B cell (primary cell): ENCODE data around the gene ERVFRD-1. TPM values are rescaled to one million over a fixed set of nuclear protein-coding genes. Genes with fewer than 3 reads are reported as not detected.

Source experiments
- ATAC-seq: fragments of 200-7000 bp; cut with Tn5 transposase; one replicate; pipeline ENCODE4 v1.10.0; 2021; ENCODE audit warnings: low read depth, mild to moderate bottlenecking, moderate number of reproducible peaks, moderate library complexity
- CTCF ChIA-PET: fragments of 350-600 bp; sonication (Branson Sonifier 250); formaldehyde crosslinking; loops from one replicate; lab custom pipeline; 2021; ENCODE audit warnings: antibody characterized with exemption, inconsistent platforms; lab: Charles Lee
- POLR2A ChIA-PET: fragments of 350-600 bp; sonication (Branson Sonifier 250); formaldehyde crosslinking; loops from one replicate; lab custom pipeline; 2021; ENCODE audit warnings: antibody characterized with exemption; lab: Charles Lee
- DNase-seq: peaks from one replicate; pipeline ENCODE4 v3.0.0; 2013
- H2AFZ ChIP-seq: 2 replicates; pipeline ENCODE4 v1.6.1; 2012; ENCODE audit warnings: mild to moderate bottlenecking, low read depth, low read length; ENCODE audit not compliant: insufficient read depth, poor library complexity, severe bottlenecking
- H3K27ac ChIP-seq, 2 donors: 1 replicate in 1 of 2; 2 replicates in 1 of 2; pipeline ENCODE4 v1.5.1; 2012 to 2013; ENCODE audit warnings: low read length in 2 of 2, mild to moderate bottlenecking in 2 of 2, moderate library complexity in 1 of 2
- H3K27me3 ChIP-seq, 4 experiments: fragments of 200-600 bp in 1 of 4; sonication (generic) in 1 of 4; replicated peaks in 1 of 4; 1 replicate in 2 of 4; 2 replicates in 2 of 4; pipeline versions ENCODE4 v1.6.1 to v1.7.0; 2013 to 2016; ENCODE audit warnings: low read length in 3 of 4, mild to moderate bottlenecking in 2 of 4, mixed read lengths in 1 of 4, moderate library complexity in 1 of 4; ENCODE audit not compliant: insufficient read depth in 4 of 4, control insufficient read depth in 3 of 4; ENCODE audit errors: control extremely low read depth in 1 of 4
- H3K36me3 ChIP-seq, 2 experiments: replicated peaks in 1 of 2; 1 replicate in 1 of 2; 2 replicates in 1 of 2; pipeline versions ENCODE4 v1.6.1 to v1.7.1; 2013; ENCODE audit warnings: low read length in 1 of 2; ENCODE audit not compliant: insufficient read depth in 2 of 2, control insufficient read depth in 1 of 2; ENCODE audit errors: control extremely low read depth in 1 of 2, extremely low read depth in 1 of 2
- H3K4me1 ChIP-seq, 2 donors: fragments of 200-600 bp in 1 of 2; sonication (generic) in 1 of 2; 1 replicate in 1 of 2; 2 replicates in 1 of 2; pipeline versions ENCODE4 v1.5.1 to v1.6.1; 2013 to 2017; ENCODE audit warnings: low read length in 2 of 2; ENCODE audit not compliant: control insufficient read depth in 2 of 2, insufficient read depth in 2 of 2
- H3K4me2 ChIP-seq: replicated peaks from 2 replicates; pipeline ENCODE3; 2012; ENCODE audit warnings: mild to moderate bottlenecking, low read depth, low read length; ENCODE audit not compliant: poor library complexity, severe bottlenecking
- H3K4me3 ChIP-seq, 5 experiments: fragments of 200-600 bp in 1 of 5; sonication (generic) in 1 of 5; 1 replicate in 3 of 5; 2 replicates in 2 of 5; pipeline versions ENCODE4 v1.5.1 to v1.7.0; 2011 to 2016; ENCODE audit warnings: low read length in 4 of 5, mild to moderate bottlenecking in 4 of 5, low read depth in 2 of 5, control low read depth in 1 of 5, moderate library complexity in 1 of 5; ENCODE audit not compliant: insufficient read depth in 1 of 5; ENCODE audit errors: control extremely low read depth in 1 of 5, extremely low read depth in 1 of 5
- H3K79me2 ChIP-seq: fragments of 200-600 bp; sonication (generic); one replicate; pipeline ENCODE4 v1.6.0; 2016; ENCODE audit warnings: low read length; ENCODE audit not compliant: control insufficient read depth, insufficient read depth
- H3K9ac ChIP-seq: fragments of 200-600 bp; sonication (generic); 2 replicates; pipeline ENCODE4 v1.6.1; 2017; ENCODE audit warnings: mild to moderate bottlenecking, low read length, moderate library complexity
- H3K9me3 ChIP-seq, 3 donors: one replicate each; pipeline versions ENCODE4 v1.6.1 to v1.7.1; 2013; ENCODE audit warnings: low read length in 2 of 3; ENCODE audit not compliant: control insufficient read depth in 2 of 3, insufficient read depth in 1 of 3; ENCODE audit errors: control extremely low read depth in 1 of 3
- H4K20me1 ChIP-seq: 2 replicates; pipeline ENCODE4 v1.6.0; 2012; ENCODE audit warnings: mild to moderate bottlenecking, low read length; ENCODE audit not compliant: insufficient read depth, control insufficient read depth, poor library complexity, severe bottlenecking
- H3K27ac Mint-ChIP-seq: one replicate; pipeline ENCODE4 v1.8.0; 2021; ENCODE audit warnings: mixed read lengths
- H3K27me3 Mint-ChIP-seq: one replicate; pipeline ENCODE4 v1.8.0; 2021; ENCODE audit warnings: mixed read lengths
- H3K4me1 Mint-ChIP-seq: one replicate; pipeline ENCODE4 v1.8.0; 2021; ENCODE audit warnings: mixed read lengths
- H3K4me3 Mint-ChIP-seq: one replicate; pipeline ENCODE4 v1.8.0; 2021; ENCODE audit warnings: mixed read lengths
- H3K9me3 Mint-ChIP-seq: one replicate; pipeline ENCODE4 v1.8.0; 2022; ENCODE audit warnings: mixed read lengths; ENCODE audit not compliant: insufficient read depth
- EZH2 ChIP-seq: IDR thresholded peaks from 2 replicates; pipeline ENCODE4 v1.6.1; 2012; ENCODE audit warnings: borderline replicate concordance, low read depth, mild to moderate bottlenecking, moderate library complexity, low read length; ENCODE audit not compliant: insufficient read depth, poor library complexity, severe bottlenecking
- WGBS: methylation state at CpG from one replicate; pipeline ENCODE4 v1.1.5; 2013; ENCODE audit warnings: missing lambda C conversion rate; ENCODE audit not compliant: insufficient coverage; 5-methylcytosine and 5-hydroxymethylcytosine counted together
- intact Hi-C: fragments of 100-400 bp; cut with micrococcal nuclease; formaldehyde crosslinking; loops from one replicate; pipeline ENCODE4 v1.10.0; 2022
- polyA plus RNA-seq: library from polyadenylated mRNA; depleted of rRNA; stranded (reverse); fragments of >200 nt; gene quantifications from 2 replicates; pipeline ENCODE4 v1.2.3, GENCODE V29; 2012
- total RNA-seq, 2 donors: library from RNA; stranded (reverse); fragments of 120-200 nt in 1 of 2; gene quantifications; 1 replicate in 1 of 2; 2 replicates in 1 of 2; pipeline versions ENCODE4 v1.2.3 to v1.2.4, GENCODE V29; 2013 to 2022
- TF ChIP-seq, protein P1 (sequence below): fragments of 200-600 bp; IDR thresholded peaks from one replicate; pipeline ENCODE4 v1.8.0; 2022; ENCODE audit warnings: antibody characterized with exemption, mild to moderate bottlenecking

Gene ERVFRD-1
- total and polyA plus RNA-seq, 2 donors (not counting 1 experiment from before 2014, with no cell fraction given) = not detected

DNA sequence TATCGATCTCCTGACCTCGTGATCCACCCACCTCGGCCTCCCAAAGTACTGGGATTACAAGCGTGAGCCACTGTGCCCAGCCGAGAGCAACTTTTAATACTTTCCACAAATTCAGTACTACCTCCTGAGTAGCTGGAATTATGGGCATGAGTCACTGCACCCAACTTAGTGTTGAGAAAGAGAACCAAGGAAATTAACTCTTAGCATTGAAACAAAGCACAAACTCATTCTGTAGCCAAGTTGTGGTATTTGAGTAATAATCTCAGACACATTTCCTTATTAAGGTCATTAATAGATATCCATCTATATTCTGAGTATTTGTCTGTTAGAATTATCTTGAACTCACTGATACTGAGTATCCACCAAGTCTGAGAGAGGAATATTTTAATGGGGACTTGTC, 53.1 kb downstream of the ERVFRD-1 start:
- no peak for ATAC-seq
- POLR2A ChIA-PET = no interaction called here
- Histone ChIP-seq H3K4me1 (no peaks in the 10 kb centered on the region), H3K27ac (no peak overlapping the region), H3K79me2 (no peaks in the 10 kb centered on the region), H2AFZ (no peak overlapping the region), H3K4me2 (no peak overlapping the region), H3K9ac (no peak overlapping the region), H3K4me3 (no peak overlapping the region), H3K27me3 (peaks cover 0 to 4% (median 3%) of the 10 kb centered on the region in 4 experiments), H3K36me3 (no peaks in the 10 kb centered on the region), H3K9me3 (peaks cover 0 to 4% (median 0%) of the 10 kb centered on the region in 3 donors), H4K20me1 (no peaks in the 10 kb centered on the region)
- Mint-ChIP-seq H3K27me3 (peaks cover 22% of the 10 kb centered on the region), H3K4me1 (no peaks in the 10 kb centered on the region), H3K9me3 (no peaks in the 10 kb centered on the region), H3K27ac (no peak overlapping the region), H3K4me3 (no peak overlapping the region)
- 95% methylated on average over 3 of the region's 5 CpGs for WGBS
- CTCF ChIA-PET = no interaction called here
- TF ChIP-seq, protein P1, sequence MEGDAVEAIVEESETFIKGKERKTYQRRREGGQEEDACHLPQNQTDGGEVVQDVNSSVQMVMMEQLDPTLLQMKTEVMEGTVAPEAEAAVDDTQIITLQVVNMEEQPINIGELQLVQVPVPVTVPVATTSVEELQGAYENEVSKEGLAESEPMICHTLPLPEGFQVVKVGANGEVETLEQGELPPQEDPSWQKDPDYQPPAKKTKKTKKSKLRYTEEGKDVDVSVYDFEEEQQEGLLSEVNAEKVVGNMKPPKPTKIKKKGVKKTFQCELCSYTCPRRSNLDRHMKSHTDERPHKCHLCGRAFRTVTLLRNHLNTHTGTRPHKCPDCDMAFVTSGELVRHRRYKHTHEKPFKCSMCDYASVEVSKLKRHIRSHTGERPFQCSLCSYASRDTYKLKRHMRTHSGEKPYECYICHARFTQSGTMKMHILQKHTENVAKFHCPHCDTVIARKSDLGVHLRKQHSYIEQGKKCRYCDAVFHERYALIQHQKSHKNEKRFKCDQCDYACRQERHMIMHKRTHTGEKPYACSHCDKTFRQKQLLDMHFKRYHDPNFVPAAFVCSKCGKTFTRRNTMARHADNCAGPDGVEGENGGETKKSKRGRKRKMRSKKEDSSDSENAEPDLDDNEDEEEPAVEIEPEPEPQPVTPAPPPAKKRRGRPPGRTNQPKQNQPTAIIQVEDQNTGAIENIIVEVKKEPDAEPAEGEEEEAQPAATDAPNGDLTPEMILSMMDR = no peak
- TF ChIP-seq EZH2 = no peak
- DNase-seq = no peak
- intact Hi-C loops = no loop called here

DNA sequence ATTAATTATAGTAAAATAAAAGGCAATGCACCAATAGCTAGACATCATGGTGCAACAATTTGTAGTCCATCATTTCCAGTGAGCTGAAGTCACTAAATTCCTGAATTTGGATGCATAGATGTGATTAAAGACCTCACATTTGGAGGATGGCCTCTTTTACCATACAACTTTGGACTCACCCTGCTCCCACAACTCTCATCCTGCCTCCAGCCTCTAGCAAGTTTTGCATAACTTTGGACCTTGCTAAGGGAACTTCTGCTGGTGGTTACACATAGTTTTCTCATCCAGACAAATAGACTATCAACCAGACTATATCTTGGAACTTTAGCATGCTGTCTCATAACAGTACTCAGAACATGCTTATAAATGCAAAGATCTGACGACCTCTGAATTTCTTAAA, 54.7 kb downstream of the ERVFRD-1 start:
- ChIA-PET POLR2A (no interaction called here), CTCF (interaction anchor here (0.7 to 1.1 kb wide), 3 partner anchors 10 to 281 kb away, joined by 3 to 6 read pairs (median 4); no protein-coding TSS in a partner anchor)
- Histone ChIP-seq H3K79me2 (no peaks in the 10 kb centered on the region), H3K36me3 (no peaks in the 10 kb centered on the region), H3K9ac (no peak overlapping the region), H3K9me3 (peaks cover 0 to 4% (median 0%) of the 10 kb centered on the region in 3 donors), H3K27ac (no peak overlapping the region), H2AFZ (no peak overlapping the region), H3K27me3 (peaks cover 0 to 7% (median 3%) of the 10 kb centered on the region in 4 experiments), H3K4me3 (no peak overlapping the region), H4K20me1 (no peaks in the 10 kb centered on the region), H3K4me2 (no peak overlapping the region), H3K4me1 (no peaks in the 10 kb centered on the region)
- WGBS = no CpG with 5 or more reads among the region's 1 CpG
- TF ChIP-seq, protein P1 = no peak
- TF ChIP-seq EZH2 = no peak
- intact Hi-C loops = no loop called here
- Mint-ChIP-seq H3K4me3 (no peak overlapping the region), H3K9me3 (no peaks in the 10 kb centered on the region), H3K4me1 (no peaks in the 10 kb centered on the region), H3K27ac (no peak overlapping the region), H3K27me3 (peaks cover 23% of the 10 kb centered on the region)
- DNase-seq = no peak
- ATAC-seq = no peak
